GM12892 (cell line): ENCODE data around the gene KPNA6. TPM values are rescaled to one million over a fixed set of nuclear protein-coding genes. Genes with fewer than 3 reads are reported as not detected.
"Not testable (repeated sequence)": the region's sequence is repeated elsewhere in the genome, so short reads cannot be mapped to it uniquely, and the experiment has no call there.

Experiments used
- DNase-seq: peaks from one replicate; pipeline ENCODE4 v3.0.0; 2011; ENCODE audit not compliant: insufficient read length
- FAIRE-seq: peaks from 2 replicates; lab custom pipeline; 2011; peaks lifted over from hg19 to GRCh38; lab: Jason Lieb, UNC
- POLR2A ChIP-seq: IDR thresholded peaks from 2 replicates; pipeline ENCODE4 v1.6.1; 2011; ENCODE audit warnings: low read depth, low read length, control low read depth
- POLR2AphosphoS5 ChIP-seq: IDR thresholded peaks from 2 replicates; pipeline ENCODE4 v1.6.1; 2011; ENCODE audit warnings: low read depth, low read length, control low read depth
- TAF1 ChIP-seq: IDR thresholded peaks from 2 replicates; pipeline ENCODE4 v1.6.1; 2011; ENCODE audit warnings: low read depth, mild to moderate bottlenecking, control low read depth, low read length, borderline replicate concordance
- polyA plus RNA-seq: library from polyadenylated mRNA; unstranded; fragments of >200 nt; gene quantifications from one replicate; pipeline ENCODE4 v1.2.1, GENCODE V29; 2012; ENCODE audit warnings: missing spikeins, inconsistent platforms; ENCODE audit not compliant: missing spikeins

The KPNA6 gene
- 17.1 TPM for polyA plus RNA-seq

- DNase-seq = peak; percentile 49
- FAIRE-seq = peak; percentile 88
- peak; percentile 63; the same call in 1 of the 2 replicates for TF ChIP-seq POLR2A
- TF ChIP-seq POLR2AphosphoS5 = peak; percentile 62; the same call in 1 of the 2 replicates
- peak; percentile 42; the same call in 1 of the 2 replicates for TF ChIP-seq TAF1
These were observed at the start of gene KPNA6 for GRCh38 chr1:32107742-32108661. Gene KPNA6, plus strand, starts transcription at chr1:32108056. Its CDS starts 75 bp downstream, at chr1:32108131.

GRCh38 chr1:32060914-32061313 is 46.9 kb upstream of the KPNA6 start:
- FAIRE-seq = no peak
- DNase-seq = no peak
- TF ChIP-seq POLR2A (no peak), TAF1 (no peak), POLR2AphosphoS5 (no peak)

- DNase-seq (no peak), FAIRE-seq (no peak)
- TF ChIP-seq TAF1 (no peak), POLR2A (no peak)
These were observed 45.0 kb upstream of the KPNA6 start for GRCh38 chr1:32062867-32063230.

- no peak for DNase-seq
- TF ChIP-seq POLR2A (no peak; the same call in 1 of the 2 replicates), POLR2AphosphoS5 (no peak), TAF1 (no peak)
- no peak for FAIRE-seq
These were observed 44.6 kb upstream of the KPNA6 start for GRCh38 chr1:32063261-32063681.

GRCh38 chr1:32065613-32066488 is 42.0 kb upstream of the KPNA6 start:
- not testable (repeated sequence) for FAIRE-seq, DNase-seq

- FAIRE-seq = peak; percentile 40
- no peak for DNase-seq
- TF ChIP-seq POLR2AphosphoS5 (peak; percentile 24; the same call in 1 of the 2 replicates), POLR2A (no peak), TAF1 (no peak)
These were observed 41.4 kb upstream of the KPNA6 start for GRCh38 chr1:32066489-32066873.

GRCh38 chr1:32068957-32069588 is 38.8 kb upstream of the KPNA6 start:
- FAIRE-seq = no peak
- no peak for DNase-seq
- no peak for TF ChIP-seq POLR2AphosphoS5
- TF ChIP-seq TAF1 = no peak
- no peak for TF ChIP-seq POLR2A

GRCh38 chr1:32071758-32072621 is 35.9 kb upstream of the KPNA6 start:
- FAIRE-seq (peak; percentile 54), DNase-seq (no peak)

GRCh38 chr1:32072622-32073298 is 35.1 kb upstream of the KPNA6 start, which contains the start of gene TMEM39B:
Gene TMEM39B, plus strand, starts transcription at chr1:32072939. Its CDS starts 109 bp downstream, at chr1:32073048.
- TF ChIP-seq TAF1 = no peak; the same call in 1 of the 2 replicates
- peak; percentile 83 for TF ChIP-seq POLR2A
- TF ChIP-seq POLR2AphosphoS5 = peak; percentile 85
- FAIRE-seq = peak; percentile 92
- DNase-seq = peak; percentile 91

More at GRCh38 chr1:32071758-32072621, 35.9 kb upstream of the KPNA6 start:
- TF ChIP-seq POLR2A = no peak
- no peak for TF ChIP-seq TAF1
